D721Med (cell line): ENCODE results near the gene CCDC78.

Experiments
- DNase-seq: peaks from one replicate; pipeline ENCODE4 v3.0.0; 2011; ENCODE audit warnings: low spot score; ENCODE audit not compliant: insufficient read length
- FAIRE-seq: peaks from 2 replicates; lab custom pipeline; 2011; peaks lifted over from hg19 to GRCh38; lab: Jason Lieb, UNC
- CTCF ChIP-seq: IDR thresholded peaks from 2 replicates; pipeline ENCODE4 v1.5.1; 2012; ENCODE audit warnings: mild to moderate bottlenecking, control low read depth; ENCODE audit not compliant: insufficient read depth; ENCODE audit errors: missing control alignments

Gene CCDC78

GRCh38 chr16:741986-742629, 15.9 kb upstream of the CCDC78 start:
- TF ChIP-seq CTCF, result no peak
- FAIRE-seq, result no peak
- DNase-seq, result no peak

GRCh38 chr16:740764-741505, 14.7 kb upstream of the CCDC78 start, which contains the start of gene CIAO3:
TSS of gene CIAO3 (minus strand) at chr16:740997. CDS start at chr16:740985, 12 bp downstream.
- DNase-seq (peak; percentile 93), FAIRE-seq (no peak)
- peak; percentile 68 for TF ChIP-seq CTCF

GRCh38 chr16:740459-740763, 14.2 kb upstream of the CCDC78 start:
- FAIRE-seq (no peak), DNase-seq (no peak)
- no peak for TF ChIP-seq CTCF

GRCh38 chr16:739560-740458, 13.6 kb upstream of the CCDC78 start:
- DNase-seq (no peak), FAIRE-seq (no peak)
- no peak for TF ChIP-seq CTCF

GRCh38 chr16:736936-737481, 10.8 kb upstream of the CCDC78 start:
- TF ChIP-seq CTCF, result no peak
- DNase-seq, result no peak
- FAIRE-seq, result no peak

- no peak for DNase-seq
- no peak for TF ChIP-seq CTCF
- FAIRE-seq, result no peak
Measured at GRCh38 chr16:735982-736453, 9.8 kb upstream of the CCDC78 start.
